K562 (cell line): ENCODE measurements around the gene PGAP2.

Experiments used
- E2F3 ChIP-seq: fragments of 250-450 bp; sonication (Bioruptor Pico); IDR thresholded peaks from 2 replicates; pipeline ENCODE4 v1.4.0; 2020; ENCODE audit warnings: mild to moderate bottlenecking
- ETV6 ChIP-seq, 3 experiments: fragments of 150-350 bp in 1 of 3; sonication (generic) in 1 of 3; formaldehyde crosslinking in 1 of 3; IDR thresholded peaks; 2 replicates each; pipeline versions ENCODE4 v1.6.1 to v1.8.0; 2014 to 2022; ENCODE audit warnings: borderline replicate concordance in 2 of 3, low read depth in 2 of 3, antibody characterized with exemption in 1 of 3, low read length in 1 of 3, mild to moderate bottlenecking in 1 of 3, missing genetic modification reagents in 1 of 3
- MAFK ChIP-seq: IDR thresholded peaks from 2 replicates; pipeline ENCODE4 v1.6.1; 2011; ENCODE audit warnings: low read length, improper control_type of control experiment
- TCFL5 ChIP-seq: fragments of 250-450 bp; sonication (Bioruptor Pico); conservative IDR thresholded peaks from 2 replicates; pipeline ENCODE4 v1.6.1; 2021; ENCODE audit warnings: mild to moderate bottlenecking, moderate library complexity, matching md5 sums
- ZNF217 ChIP-seq: sonication (generic); formaldehyde crosslinking; IDR thresholded peaks from 2 replicates; pipeline ENCODE4 v1.8.0; 2022; ENCODE audit warnings: mild to moderate bottlenecking, missing genetic modification reagents
- TF ChIP-seq, protein P1 (sequence below), 3 experiments: IDR thresholded peaks in 2 of 3; conservative IDR thresholded peaks in 1 of 3; 2 replicates each; pipeline ENCODE4 v1.5.1; 2011 to 2012; ENCODE audit warnings: low read length in 3 of 3, mild to moderate bottlenecking in 3 of 3, control low read depth in 2 of 3, improper control_type of control experiment in 1 of 3, inconsistent platforms in 1 of 3, low read depth in 1 of 3, mixed read lengths in 1 of 3, moderate library complexity in 1 of 3; ENCODE audit not compliant: insufficient read depth in 2 of 3
- TF ChIP-seq, protein P2 (sequence below): fragments of 450-650 bp; IDR thresholded peaks from 2 replicates; pipeline ENCODE4 v1.6.1; 2016

DNA sequence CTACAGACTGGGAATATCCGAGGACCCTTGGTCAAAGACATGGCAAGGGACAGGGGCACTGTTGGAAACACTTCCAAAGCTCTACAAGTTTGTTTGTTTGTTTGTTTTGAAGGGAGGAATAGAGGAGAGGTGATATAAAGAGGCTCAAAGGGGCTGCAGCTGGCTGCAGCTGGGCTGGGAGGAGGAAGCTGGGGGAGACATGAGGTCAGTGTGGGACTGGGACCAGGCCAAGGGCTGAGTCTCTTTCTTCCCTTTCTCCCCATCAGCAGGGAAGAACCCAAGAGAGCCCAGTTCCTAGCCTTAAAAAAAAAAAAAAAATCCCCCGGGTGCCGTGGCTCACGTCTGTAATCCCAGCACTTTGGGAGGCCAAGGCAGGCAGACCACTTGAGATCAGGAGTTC lies 27.4 kb downstream of the PGAP2 start:
- no peak for TF ChIP-seq MAFK
- TF ChIP-seq, protein P1, sequence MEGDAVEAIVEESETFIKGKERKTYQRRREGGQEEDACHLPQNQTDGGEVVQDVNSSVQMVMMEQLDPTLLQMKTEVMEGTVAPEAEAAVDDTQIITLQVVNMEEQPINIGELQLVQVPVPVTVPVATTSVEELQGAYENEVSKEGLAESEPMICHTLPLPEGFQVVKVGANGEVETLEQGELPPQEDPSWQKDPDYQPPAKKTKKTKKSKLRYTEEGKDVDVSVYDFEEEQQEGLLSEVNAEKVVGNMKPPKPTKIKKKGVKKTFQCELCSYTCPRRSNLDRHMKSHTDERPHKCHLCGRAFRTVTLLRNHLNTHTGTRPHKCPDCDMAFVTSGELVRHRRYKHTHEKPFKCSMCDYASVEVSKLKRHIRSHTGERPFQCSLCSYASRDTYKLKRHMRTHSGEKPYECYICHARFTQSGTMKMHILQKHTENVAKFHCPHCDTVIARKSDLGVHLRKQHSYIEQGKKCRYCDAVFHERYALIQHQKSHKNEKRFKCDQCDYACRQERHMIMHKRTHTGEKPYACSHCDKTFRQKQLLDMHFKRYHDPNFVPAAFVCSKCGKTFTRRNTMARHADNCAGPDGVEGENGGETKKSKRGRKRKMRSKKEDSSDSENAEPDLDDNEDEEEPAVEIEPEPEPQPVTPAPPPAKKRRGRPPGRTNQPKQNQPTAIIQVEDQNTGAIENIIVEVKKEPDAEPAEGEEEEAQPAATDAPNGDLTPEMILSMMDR (IDR thresholded peaks at IDR 0.05 in 2 of 3, conservative IDR thresholded peaks at IDR 0.05 in 1 of 3; ENCODE audit: insufficient read depth in 2 of 3, low read depth in 1 of 3, low read length in 3 of 3): no peak
- no peak for TF ChIP-seq ZNF217 (CRISPR knock-in tag)
- TF ChIP-seq ETV6 (IDR thresholded peaks at IDR 0.05; ENCODE audit: borderline replicate concordance in 1 of 2, low read depth in 2 of 2, low read length in 1 of 2): no peak
- no peak for TF ChIP-seq ETV6 (CRISPR knock-in tag; IDR thresholded peaks at IDR 0.05; ENCODE audit: borderline replicate concordance)
- TF ChIP-seq TCFL5 (CRISPR knock-in tag): no peak
- no peak for TF ChIP-seq E2F3
- TF ChIP-seq, protein P2, sequence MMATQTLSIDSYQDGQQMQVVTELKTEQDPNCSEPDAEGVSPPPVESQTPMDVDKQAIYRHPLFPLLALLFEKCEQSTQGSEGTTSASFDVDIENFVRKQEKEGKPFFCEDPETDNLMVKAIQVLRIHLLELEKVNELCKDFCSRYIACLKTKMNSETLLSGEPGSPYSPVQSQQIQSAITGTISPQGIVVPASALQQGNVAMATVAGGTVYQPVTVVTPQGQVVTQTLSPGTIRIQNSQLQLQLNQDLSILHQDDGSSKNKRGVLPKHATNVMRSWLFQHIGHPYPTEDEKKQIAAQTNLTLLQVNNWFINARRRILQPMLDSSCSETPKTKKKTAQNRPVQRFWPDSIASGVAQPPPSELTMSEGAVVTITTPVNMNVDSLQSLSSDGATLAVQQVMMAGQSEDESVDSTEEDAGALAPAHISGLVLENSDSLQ: no peak
